Tibial nerve (tissue), 4 donors: Measurements from ENCODE around the gene RAB11FIP4.

Experiments
- CTCF ChIP-seq, 5 experiments: fragments of 200-600 bp in 3 of 5; fragments of 450-650 bp in 2 of 5; sonication (generic) in 3 of 5; IDR thresholded peaks; one replicate each; pipeline ENCODE4 v1.5.1; 2016 to 2019; ENCODE audit warnings: antibody characterized with exemption in 5 of 5, mild to moderate bottlenecking in 3 of 5, moderate library complexity in 2 of 5
- EP300 ChIP-seq, 2 donors: sonication (generic); formaldehyde crosslinking; IDR thresholded peaks; one replicate each; pipeline ENCODE4 v1.6.1; 2017; ENCODE audit warnings: antibody characterized with exemption in 2 of 2, mild to moderate bottlenecking in 1 of 2

DNA sequence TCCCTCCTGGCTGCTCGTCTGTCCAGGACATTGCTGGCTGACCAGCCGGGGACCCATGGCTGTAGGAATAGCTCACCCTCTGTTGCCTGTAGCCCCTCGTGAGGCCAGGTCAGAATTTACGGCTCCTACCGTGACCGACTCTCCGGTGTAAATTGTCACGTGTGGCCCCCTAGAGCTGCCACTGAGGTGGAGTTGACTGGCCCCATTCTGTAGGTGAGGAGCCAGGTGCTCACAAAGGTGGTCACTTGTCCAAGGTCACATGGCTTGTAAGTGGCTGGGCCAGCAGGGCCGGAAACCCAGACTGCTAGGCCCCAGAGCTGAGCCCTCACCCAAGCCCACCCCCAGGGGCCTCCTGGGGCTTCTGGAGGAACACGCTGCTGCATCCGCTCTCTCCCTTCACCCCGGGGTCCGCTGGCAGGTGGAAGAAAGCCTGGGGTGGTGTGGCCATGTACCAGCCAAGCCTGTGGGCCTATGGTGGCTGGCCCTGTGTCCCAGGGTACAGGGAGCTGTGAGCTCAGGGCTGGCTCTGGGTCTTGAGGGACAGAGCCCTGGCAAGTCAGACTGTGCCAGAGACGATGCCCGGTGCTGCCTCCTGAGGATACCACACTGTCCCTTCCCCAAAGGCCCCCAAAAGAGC lies 120.7 kb downstream of the RAB11FIP4 start:
- no peak for TF ChIP-seq CTCF (IDR thresholded peaks at IDR 0.05)
- no peak for TF ChIP-seq EP300 (IDR thresholded peaks at IDR 0.05)
